ENCODE data around the gene PGM3.
"Not testable (repeated sequence)": the region's sequence is repeated elsewhere in the genome, so short reads cannot be mapped to it uniquely, and the experiment has no call there.

Gene PGM3, protein sequence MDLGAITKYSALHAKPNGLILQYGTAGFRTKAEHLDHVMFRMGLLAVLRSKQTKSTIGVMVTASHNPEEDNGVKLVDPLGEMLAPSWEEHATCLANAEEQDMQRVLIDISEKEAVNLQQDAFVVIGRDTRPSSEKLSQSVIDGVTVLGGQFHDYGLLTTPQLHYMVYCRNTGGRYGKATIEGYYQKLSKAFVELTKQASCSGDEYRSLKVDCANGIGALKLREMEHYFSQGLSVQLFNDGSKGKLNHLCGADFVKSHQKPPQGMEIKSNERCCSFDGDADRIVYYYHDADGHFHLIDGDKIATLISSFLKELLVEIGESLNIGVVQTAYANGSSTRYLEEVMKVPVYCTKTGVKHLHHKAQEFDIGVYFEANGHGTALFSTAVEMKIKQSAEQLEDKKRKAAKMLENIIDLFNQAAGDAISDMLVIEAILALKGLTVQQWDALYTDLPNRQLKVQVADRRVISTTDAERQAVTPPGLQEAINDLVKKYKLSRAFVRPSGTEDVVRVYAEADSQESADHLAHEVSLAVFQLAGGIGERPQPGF

GRCh38 chr6:83192871-83193746 is at the start of gene PGM3, which contains the start of gene RWDD2A:
Gene PGM3 (minus strand): TSS chr6:83193265. CDS start chr6:83191012, 2,253 bp downstream.
Gene RWDD2A (plus strand): TSS chr6:83193357. CDS start chr6:83194452, 1,095 bp downstream.
- DNase-seq (ENCODE audit: low spot score) = peak; percentile 76

- no peak for DNase-seq (ENCODE audit: low spot score)
Measured at GRCh38 chr6:83231146-83231545, 38.1 kb upstream of the PGM3 start.

DNA sequence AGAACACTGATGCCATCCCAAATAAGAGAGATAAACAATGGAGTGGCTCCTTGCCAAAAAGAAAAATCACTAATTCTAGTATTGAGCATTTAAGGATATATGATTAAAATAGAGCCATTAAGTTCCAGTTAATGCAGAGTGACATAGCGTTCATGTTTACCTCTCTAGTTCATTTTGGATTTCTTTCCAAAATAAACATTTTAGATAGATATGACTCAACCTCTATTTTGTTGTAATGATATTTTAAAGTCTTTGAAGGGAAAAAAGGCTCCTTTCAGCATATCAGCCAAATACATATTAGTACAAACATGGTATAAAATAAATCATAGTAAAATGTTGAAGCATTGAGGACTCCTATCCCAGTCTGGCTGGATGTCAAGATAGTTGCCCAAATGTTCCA is 33.5 kb upstream of the PGM3 start:
- no peak for DNase-seq (ENCODE audit: low spot score)

DNA sequence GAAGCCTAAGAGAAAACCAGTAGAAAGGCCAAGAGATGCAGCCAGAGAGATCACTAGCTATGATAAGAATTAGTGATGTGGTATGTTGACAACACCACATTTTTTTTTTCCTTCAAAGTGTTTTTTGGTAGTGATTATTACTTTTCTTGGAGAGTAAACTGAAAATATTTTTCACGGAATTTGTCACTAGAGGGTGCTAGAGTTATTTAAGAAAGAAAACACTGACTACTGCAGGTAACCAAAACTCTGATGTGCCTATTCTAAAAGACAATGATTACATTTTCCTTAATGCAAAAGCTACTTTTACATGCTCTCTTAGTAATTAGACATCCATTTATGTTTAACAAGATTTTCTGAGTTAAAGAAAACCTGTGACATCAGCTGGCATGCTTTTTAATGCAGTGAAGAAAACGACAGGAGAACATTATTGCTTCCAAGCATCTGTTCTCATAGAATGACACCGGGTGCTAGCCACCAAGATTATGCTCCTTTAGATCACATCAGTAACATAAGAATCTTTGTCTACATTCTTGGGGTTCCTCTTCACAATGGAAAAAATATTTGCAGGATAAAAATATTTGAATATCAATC is 28.9 kb upstream of the PGM3 start:
- DNase-seq (ENCODE audit: low spot score) = peak; percentile 38

DNA sequence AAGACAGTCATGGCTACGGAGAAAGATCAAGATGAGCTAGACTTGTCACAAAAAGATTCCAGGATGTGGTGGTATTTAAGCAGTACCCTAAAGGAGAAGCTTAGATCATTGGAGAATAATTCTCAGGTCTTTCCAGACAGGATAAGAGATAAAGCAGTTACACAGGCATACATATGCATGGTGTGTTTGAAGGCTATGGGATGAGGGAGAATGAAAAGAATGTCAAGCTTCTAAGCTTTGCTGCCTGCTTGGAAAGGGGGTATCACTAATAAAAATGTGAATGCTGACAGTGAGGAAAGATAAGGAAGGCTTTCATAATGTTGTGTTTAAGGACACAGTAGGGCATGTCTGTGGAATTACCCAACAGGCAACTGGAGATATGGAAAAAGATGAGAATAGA is 28.2 kb upstream of the PGM3 start:
- DNase-seq (ENCODE audit: low spot score) = no peak

DNA sequence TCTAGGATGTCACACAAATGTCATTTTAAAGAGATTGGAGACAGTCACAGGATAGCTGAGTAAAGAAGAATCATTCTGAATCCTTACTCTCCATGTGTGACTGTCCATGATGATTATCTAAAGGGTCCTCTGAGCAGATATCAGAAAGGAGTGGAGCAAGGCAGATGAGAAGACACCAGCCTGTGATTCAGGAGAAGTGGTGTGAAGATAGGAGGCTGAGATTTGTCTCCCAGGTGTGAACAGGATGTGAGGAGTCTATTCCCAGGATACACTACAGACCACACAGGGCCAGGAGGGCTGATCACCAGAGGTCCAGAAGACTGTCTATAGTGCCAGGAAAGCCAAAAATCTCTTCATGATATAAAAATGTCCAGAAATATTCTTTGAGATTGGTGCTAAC is 27.1 kb upstream of the PGM3 start:
- no peak for DNase-seq (ENCODE audit: low spot score)

- no peak for DNase-seq (ENCODE audit: low spot score)
Measured at GRCh38 chr6:83218646-83219045, 25.6 kb upstream of the PGM3 start.

DNA sequence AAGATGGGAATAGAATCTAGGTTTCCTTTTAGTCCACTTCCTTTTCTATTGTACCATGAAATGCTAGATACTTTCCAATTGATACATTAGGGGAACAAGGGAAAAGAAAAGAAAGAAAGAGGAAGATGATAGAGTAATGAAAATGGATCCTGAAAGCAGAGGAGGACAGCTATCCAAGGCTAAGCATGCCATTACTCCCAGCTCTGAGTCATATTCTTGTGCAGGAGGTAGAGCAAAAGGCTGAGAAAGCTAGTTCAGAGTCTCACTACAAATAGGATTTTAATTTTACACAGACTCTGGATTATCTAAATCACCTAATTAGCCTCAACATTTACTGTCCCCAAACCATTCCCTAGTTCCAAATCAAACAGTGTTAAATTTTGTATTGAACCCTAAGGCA is 23.7 kb upstream of the PGM3 start:
- no peak for DNase-seq (ENCODE audit: low spot score)

DNA sequence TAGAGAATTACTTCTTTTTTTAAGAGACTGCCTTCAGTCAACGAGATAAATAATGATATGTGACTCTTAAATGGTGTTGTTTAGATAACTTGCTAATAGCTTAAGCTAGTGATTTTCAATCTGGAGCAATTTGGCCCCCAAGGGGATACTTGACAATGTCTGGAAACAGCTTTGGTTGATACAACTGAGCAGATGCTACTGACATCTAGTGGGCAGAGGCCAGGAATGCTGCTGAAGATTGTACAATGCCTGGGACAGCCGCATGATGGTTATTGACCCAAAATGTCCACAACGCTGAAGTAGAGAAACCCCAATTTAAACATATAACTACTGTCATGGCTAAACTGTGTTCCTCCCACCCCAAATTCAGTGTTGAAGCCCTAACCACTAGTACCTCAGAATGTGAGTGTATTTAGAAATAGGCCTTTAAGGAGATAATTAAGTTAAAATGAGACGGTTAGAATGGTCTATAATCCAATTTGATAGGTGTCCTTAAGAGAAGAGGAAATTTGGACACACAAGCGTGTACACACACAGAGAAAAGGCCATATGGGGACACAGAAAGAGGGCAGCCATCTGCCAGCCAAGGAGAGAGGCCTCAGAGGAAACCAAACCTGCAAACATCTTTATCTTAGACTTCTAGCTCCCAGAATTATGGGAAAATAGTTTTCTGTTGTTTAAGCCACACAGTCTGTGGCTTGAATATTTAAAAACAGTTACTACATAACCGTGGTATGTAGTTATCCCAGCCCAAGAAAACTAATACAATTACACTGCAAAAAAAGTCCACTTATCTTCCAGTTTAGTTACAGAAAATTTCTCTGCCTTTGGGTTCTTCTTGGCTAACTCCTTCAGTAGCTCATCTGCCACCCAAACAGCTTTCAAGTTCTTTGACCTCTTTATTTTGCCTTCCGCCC is 22.3 kb upstream of the PGM3 start:
- peak; percentile 46 for DNase-seq (ENCODE audit: low spot score)

- DNase-seq (ENCODE audit: low spot score) = no peak
Measured at GRCh38 chr6:83202031-83202430, 9.0 kb upstream of the PGM3 start.

DNA sequence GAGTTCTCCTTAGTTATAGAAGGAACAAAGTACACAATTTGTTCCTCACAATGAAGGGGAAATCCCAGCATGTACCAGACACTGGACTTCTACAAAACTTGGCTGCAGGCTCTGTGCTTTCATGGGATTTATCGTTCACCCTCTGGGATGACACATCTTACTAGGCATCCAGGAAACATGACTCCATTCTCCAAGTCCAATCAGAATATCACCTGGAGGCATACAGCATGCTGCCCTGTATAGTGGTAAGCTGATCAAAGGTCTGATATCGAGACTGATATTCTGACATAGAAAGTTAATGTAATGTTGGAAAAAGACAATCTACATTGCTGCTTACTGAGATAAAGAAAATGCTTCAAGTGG is 6.8 kb upstream of the PGM3 start:
- no peak for DNase-seq (ENCODE audit: low spot score)

- DNase-seq (ENCODE audit: low spot score) = no peak
Measured at GRCh38 chr6:83199173-83199862, 6.3 kb upstream of the PGM3 start.

DNA sequence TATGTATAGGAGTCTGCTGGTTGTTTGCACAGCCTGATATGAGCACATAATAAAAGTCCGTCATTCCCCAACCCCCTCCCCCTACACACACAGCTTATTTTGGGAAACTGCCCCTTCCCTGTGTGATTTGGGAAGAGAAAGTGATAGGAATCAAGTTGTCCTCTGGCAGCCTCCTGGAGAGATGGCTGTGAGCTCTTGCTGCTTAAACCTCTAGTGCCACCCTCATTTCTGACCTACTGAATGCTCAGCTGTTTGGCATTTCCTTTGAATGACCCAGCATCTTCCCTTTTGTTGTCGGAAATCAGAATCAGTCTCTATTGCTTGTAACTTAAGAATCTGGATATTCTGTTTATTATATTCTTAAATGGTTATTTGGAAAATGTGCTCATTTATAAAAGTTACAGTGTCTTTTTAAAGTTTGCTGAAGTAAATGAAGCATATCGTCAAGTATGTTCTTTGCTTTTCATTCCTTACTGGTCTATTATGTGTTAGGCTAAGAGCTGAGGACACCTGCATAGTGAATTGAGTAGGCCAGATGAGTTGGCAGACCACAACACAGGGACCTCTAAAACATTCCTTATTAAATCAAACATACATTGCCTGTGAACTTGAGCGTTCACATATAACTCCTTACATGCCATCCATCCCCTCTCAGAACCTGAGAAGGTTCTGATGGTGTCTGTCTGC is 5.6 kb upstream of the PGM3 start:
- DNase-seq (ENCODE audit: low spot score) = no peak

DNA sequence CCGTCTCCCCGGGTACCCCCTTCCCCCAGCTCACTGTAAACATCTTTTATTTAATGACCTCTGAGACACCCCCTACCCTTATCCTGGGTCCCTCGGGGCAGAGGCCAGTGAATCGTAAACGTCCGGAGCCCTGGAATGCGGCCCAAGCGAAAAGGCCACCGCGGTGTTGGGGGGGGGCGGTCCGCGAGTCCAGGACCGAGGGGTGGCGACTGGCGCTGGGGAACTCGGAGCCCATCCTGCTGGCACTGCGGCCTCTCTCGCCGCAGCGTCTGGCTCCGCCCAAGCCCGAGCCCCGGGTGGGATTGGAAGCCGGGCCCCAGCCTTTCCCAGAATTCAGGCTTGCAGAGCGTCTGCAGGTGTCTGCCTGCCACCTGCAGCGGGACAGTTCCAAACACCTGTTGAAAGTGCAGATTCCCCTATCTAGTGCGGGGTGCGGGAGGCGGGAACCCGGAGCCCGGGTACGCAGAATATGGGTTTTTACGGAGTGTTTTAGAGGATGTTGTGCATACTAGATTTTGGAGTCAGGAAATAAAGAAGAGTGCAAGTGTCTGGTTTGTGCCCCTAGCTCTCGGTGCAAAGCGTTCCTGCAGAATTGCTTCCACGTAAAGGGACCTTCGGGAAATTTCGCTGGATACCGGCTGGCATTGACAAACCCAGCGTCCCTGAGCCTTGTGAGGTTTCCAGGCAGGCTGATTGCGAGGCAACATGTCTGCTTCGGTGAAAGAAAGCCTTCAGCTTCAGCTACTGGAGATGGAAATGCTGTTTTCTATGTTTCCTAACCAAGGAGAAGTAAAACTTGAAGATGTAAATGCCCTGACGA is 892 bp upstream of the PGM3 start:
- peak; percentile 63 for DNase-seq (ENCODE audit: low spot score)

GRCh38 chr6:83192456-83192855 is 609 bp downstream of the PGM3 start:
- DNase-seq (ENCODE audit: low spot score) = no peak

DNA sequence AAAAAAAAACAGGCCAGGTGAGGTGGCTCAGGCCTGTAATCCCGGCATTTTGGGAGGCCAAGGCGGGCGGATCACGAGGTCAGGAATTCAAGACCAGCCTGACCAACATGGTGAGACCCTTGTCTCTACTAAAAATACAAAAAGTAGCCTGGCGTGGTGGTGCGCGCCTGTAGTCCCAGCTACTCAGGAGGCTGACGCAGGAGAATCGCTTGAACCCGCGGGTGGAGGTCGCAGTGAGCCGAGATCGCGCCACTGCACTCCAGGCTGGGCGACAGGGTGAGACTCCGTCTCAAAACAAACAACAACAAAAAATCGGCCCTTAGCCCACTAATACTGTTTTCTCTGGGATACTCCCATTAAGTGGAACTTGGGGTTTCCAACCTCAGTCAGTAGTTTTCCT is 1.1 kb downstream of the PGM3 start:
- not testable (repeated sequence) for DNase-seq (ENCODE audit: low spot score)

GRCh38 chr6:83190626-83191025 is 2.4 kb downstream of the PGM3 start:
- DNase-seq (ENCODE audit: low spot score) = no peak

- no peak for DNase-seq (ENCODE audit: low spot score)
Measured at GRCh38 chr6:83188501-83188900, 4.6 kb downstream of the PGM3 start.

GRCh38 chr6:83185096-83185495 is 8.0 kb downstream of the PGM3 start:
- no peak for DNase-seq (ENCODE audit: low spot score)

Measured in SW480 (cell line).